ENCODE results near the gene GPR15LG.

The GPR15LG gene

DNA sequence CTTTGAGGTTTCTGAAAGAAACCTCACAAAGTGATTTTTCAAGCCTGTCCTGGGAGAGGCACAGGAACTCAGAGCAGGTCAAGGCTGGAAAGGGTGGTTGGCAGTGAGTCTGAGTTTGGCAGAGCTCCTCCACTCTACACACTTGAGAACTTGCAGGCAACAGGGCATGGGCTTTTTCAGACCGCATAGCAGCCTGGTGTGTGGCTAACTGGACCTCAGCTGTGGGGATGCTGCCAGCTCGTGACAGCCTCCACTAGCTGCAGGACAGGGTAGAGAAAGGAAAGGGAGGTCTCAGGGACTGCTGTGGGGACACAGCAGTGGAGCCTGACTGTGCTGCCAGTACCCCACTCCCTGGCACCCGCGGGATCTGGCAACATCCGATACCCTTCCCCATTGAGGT is 23.3 kb downstream of the GPR15LG start:
- no peak for DNase-seq (ENCODE audit: low read depth)
- in situ Hi-C loops (cut with HindIII; ENCODE audit: low sequenced_read_pairs), result no loop called here
- TF ChIP-seq, protein P1, sequence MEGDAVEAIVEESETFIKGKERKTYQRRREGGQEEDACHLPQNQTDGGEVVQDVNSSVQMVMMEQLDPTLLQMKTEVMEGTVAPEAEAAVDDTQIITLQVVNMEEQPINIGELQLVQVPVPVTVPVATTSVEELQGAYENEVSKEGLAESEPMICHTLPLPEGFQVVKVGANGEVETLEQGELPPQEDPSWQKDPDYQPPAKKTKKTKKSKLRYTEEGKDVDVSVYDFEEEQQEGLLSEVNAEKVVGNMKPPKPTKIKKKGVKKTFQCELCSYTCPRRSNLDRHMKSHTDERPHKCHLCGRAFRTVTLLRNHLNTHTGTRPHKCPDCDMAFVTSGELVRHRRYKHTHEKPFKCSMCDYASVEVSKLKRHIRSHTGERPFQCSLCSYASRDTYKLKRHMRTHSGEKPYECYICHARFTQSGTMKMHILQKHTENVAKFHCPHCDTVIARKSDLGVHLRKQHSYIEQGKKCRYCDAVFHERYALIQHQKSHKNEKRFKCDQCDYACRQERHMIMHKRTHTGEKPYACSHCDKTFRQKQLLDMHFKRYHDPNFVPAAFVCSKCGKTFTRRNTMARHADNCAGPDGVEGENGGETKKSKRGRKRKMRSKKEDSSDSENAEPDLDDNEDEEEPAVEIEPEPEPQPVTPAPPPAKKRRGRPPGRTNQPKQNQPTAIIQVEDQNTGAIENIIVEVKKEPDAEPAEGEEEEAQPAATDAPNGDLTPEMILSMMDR (IDR thresholded peaks at IDR 0.05; ENCODE audit: low read depth, low read length, missing control alignments), result no peak
- H3K4me3 ChIP-seq (ENCODE audit: low read depth, low read length), result no peak overlapping the region

DNA sequence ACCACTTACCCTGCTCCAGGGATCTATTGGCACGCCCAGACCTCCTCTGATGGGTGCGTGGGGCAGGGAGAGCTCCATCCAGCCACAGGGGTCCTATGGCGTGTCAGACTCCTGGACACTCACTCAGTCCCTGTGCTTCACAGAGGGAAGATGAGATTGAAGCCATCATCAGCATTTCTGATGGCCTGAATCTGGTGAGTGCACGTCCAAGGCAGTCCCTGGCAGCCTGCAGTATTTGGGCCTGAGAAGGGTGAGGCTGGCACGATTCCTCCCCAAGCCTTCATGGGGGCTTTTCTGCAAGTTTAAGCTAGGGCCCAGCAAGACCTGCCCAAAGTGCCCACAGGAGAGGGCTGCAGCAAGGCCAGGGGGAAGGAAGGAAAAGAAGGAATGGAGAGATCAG is 24.0 kb downstream of the GPR15LG start:
- no peak overlapping the region for H3K4me3 ChIP-seq (ENCODE audit: low read depth, low read length)
- TF ChIP-seq, protein P1 (IDR thresholded peaks at IDR 0.05; ENCODE audit: low read depth, low read length, missing control alignments), result no peak
- no peak for DNase-seq (ENCODE audit: low read depth)
- in situ Hi-C loops (cut with HindIII; ENCODE audit: low sequenced_read_pairs), result no loop called here

DNA sequence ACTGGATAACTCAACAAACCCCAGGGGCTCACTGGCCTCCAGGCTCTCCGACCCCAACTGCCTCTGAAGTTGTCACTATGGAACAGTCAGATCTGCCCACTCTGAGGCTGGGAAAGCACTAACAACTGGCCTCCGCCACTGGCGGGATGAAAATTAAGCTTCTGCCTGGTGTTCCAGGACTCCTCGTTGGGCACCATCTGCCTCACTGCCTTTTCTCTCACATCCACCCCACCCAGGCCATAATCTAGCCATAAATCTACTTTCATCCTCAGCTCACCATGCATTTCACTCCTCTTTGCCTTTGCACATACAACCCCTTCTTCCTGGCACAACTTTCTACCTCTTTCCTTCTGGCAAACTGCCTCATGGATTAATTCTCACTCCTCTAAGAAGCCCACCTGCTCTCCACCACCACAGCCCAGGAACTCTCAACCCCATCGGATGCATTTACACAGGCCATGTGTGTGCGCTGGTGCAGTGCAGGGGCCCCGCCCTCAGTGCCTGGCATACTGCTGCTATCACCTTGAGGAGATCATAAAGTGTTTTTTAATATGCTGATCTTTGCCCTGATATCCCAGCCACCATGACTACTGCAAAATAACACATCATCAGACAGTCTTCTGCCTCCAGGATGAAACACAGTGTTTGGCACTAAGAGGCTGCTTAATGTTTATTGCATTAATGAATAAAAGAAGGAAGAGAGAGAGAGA is 24.8 kb downstream of the GPR15LG start:
- no peak overlapping the region for H3K4me3 ChIP-seq (ENCODE audit: low read depth, low read length)
- TF ChIP-seq, protein P1 (IDR thresholded peaks at IDR 0.05; ENCODE audit: low read depth, low read length, missing control alignments), result no peak
- no peak for DNase-seq (ENCODE audit: low read depth)
- in situ Hi-C loops (cut with HindIII; ENCODE audit: low sequenced_read_pairs), result no loop called here

DNA sequence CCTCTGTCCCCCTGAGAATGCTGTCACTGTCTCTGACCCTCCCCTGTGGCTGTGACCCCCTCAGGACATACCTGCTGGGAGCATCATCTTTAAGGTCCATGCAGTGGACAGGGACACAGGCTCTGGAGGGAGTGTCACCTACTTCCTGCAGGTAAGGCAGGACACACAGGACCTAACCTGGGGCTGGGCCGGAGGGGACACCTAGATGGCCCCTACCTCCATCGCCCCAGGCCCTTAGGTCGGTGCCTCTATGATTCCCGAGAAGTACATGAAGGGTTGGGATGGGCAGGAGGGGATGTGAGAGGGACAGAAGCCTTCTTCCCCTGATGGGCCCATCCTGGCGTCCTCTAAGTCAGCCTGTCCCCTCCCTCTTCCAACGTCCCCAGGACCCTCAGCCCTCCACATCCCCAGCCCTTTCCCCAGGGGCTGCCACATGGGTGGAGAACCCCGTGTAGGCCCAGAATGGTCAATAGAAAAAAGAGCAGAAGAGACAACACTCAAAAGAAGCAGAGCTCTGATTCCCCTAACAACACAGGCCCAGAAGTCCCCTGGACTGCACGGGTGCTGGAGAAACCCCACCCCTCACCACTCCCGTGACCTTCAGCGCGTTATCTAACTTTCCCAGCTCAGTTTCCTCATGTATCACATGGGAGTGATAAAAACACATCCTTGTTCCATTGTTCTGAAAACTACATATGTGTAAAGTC is 27.1 kb downstream of the GPR15LG start:
- in situ Hi-C loops (cut with HindIII; ENCODE audit: low sequenced_read_pairs), result no loop called here
- no peak overlapping the region for H3K4me3 ChIP-seq (ENCODE audit: low read depth, low read length)
- no peak for DNase-seq (ENCODE audit: low read depth)
- TF ChIP-seq, protein P1 (IDR thresholded peaks at IDR 0.05; ENCODE audit: low read depth, low read length, missing control alignments), result no peak

DNA sequence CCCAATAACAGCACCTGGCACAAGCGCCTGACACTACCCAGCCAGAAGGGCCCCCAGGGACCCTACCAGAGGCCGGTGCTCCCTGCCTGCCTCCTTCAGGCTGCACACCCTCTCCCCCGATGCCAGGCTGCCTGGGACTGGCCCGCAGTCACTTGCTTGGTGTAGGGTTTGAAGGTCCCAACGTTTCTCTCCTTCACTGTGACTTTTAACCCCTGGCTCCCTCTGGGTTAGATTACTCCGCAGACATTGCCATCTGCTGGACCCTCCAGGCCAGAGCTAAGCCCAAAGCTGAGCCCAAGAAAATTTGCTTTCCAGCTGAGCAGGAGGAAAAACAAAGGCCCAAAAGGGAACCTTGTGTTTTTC is 27.6 kb downstream of the GPR15LG start:
- TF ChIP-seq, protein P1 (IDR thresholded peaks at IDR 0.05; ENCODE audit: low read depth, low read length, missing control alignments), result no peak
- in situ Hi-C loops (cut with HindIII; ENCODE audit: low sequenced_read_pairs), result no loop called here
- no peak for DNase-seq (ENCODE audit: low read depth)
- H3K4me3 ChIP-seq (ENCODE audit: low read depth, low read length), result no peak overlapping the region

DNA sequence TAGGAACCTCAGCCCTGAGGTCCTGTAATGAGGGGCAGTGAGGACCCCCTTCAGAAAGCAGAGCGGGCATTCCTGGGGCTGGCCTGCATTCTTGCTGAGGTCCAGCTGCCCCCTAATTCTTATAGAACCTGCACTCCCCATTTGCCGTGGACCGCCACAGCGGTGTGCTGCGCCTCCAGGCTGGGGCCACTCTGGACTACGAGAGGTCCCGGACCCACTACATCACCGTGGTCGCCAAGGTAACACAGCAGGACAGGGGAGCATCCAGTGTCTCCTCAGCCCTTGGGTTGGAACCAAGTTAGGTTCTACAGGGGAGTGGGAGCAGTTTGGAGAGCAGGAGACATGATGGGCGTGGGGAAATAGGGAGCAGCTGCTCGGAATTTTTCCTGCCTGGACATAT is 28.1 kb downstream of the GPR15LG start:
- in situ Hi-C loops (cut with HindIII; ENCODE audit: low sequenced_read_pairs), result no loop called here
- H3K4me3 ChIP-seq (ENCODE audit: low read depth, low read length), result no peak overlapping the region
- TF ChIP-seq, protein P1 (IDR thresholded peaks at IDR 0.05; ENCODE audit: low read depth, low read length, missing control alignments), result no peak
- DNase-seq (ENCODE audit: low read depth), result no peak
